H9 (cell line): Measurements from ENCODE around the gene SAA4. TPM values are rescaled to one million over a fixed set of nuclear protein-coding genes. Genes with fewer than 3 reads are reported as not detected.

Experiments
- DNase-seq: peaks from one replicate; pipeline ENCODE4 v3.0.0-alpha.2; 2017
- H2AFZ ChIP-seq: one replicate; pipeline ENCODE4 v1.6.1; 2013; ENCODE audit warnings: mild to moderate bottlenecking, low read length, control low read depth, moderate library complexity
- H2AK5ac ChIP-seq: 2 replicates; pipeline ENCODE4 v1.6.1; 2013; ENCODE audit warnings: low read length, control low read depth, mixed read lengths; ENCODE audit not compliant: insufficient read length
- H2BK120ac ChIP-seq: one replicate; pipeline ENCODE4 v1.6.1; 2013; ENCODE audit warnings: low read depth, mild to moderate bottlenecking, low read length, control low read depth, inconsistent platforms; ENCODE audit not compliant: poor library complexity, severe bottlenecking
- H2BK12ac ChIP-seq: 2 replicates; pipeline ENCODE4 v1.6.1; 2013; ENCODE audit warnings: low read length, control low read depth, mixed read lengths, low read depth; ENCODE audit not compliant: insufficient read length
- H2BK15ac ChIP-seq: 2 replicates; pipeline ENCODE4 v1.6.1; 2013; ENCODE audit warnings: low read depth, low read length, control low read depth
- H2BK20ac ChIP-seq: one replicate; pipeline ENCODE4 v1.6.1; 2013; ENCODE audit warnings: low read depth, mild to moderate bottlenecking, low read length, control low read depth, inconsistent platforms; ENCODE audit not compliant: poor library complexity, severe bottlenecking
- H2BK5ac ChIP-seq: 2 replicates; pipeline ENCODE4 v1.6.1; 2013; ENCODE audit warnings: low read length, control low read depth, mixed read lengths; ENCODE audit not compliant: insufficient read length
- H3K14ac ChIP-seq: 2 replicates; pipeline ENCODE4 v1.6.1; 2013; ENCODE audit warnings: low read length, control low read depth; ENCODE audit not compliant: insufficient read depth
- H3K18ac ChIP-seq: 2 replicates; pipeline ENCODE4 v1.6.1; 2013; ENCODE audit warnings: low read depth, mild to moderate bottlenecking, mixed read lengths, low read length, control low read depth; ENCODE audit not compliant: insufficient read length
- H3K23ac ChIP-seq: 2 replicates; pipeline ENCODE4 v1.6.1; 2013; ENCODE audit warnings: low read length, control low read depth, mixed read lengths, low read depth; ENCODE audit not compliant: insufficient read length
- H3K23me2 ChIP-seq: 2 replicates; pipeline ENCODE4 v1.6.1; 2013; ENCODE audit warnings: low read depth, mild to moderate bottlenecking, mixed read lengths, low read length, control low read depth; ENCODE audit not compliant: insufficient read length, poor library complexity, severe bottlenecking
- H3K27ac ChIP-seq: 2 replicates; pipeline ENCODE4 v1.5.1; 2013; ENCODE audit warnings: low read length, control low read depth, mixed read lengths, low read depth; ENCODE audit not compliant: insufficient read length
- H3K27me3 ChIP-seq: 2 replicates; pipeline ENCODE4 v1.6.1; 2013; ENCODE audit warnings: low read length, control low read depth, inconsistent platforms; ENCODE audit not compliant: insufficient read depth
- H3K4ac ChIP-seq: 2 replicates; pipeline ENCODE4 v1.6.1; 2013; ENCODE audit warnings: low read depth, mild to moderate bottlenecking, control low read depth, inconsistent platforms, low read length, moderate library complexity
- H3K4me1 ChIP-seq: 2 replicates; pipeline ENCODE4 v1.6.1; 2013; ENCODE audit warnings: low read length, control low read depth, inconsistent platforms; ENCODE audit not compliant: insufficient read depth
- H3K4me2 ChIP-seq: 2 replicates; pipeline ENCODE4 v1.6.1; 2013; ENCODE audit warnings: low read length, control low read depth, mixed read lengths; ENCODE audit not compliant: insufficient read length, insufficient read depth
- H3K56ac ChIP-seq: 2 replicates; pipeline ENCODE4 v1.6.1; 2013; ENCODE audit warnings: low read depth, mild to moderate bottlenecking, mixed read lengths, low read length, control low read depth; ENCODE audit not compliant: insufficient read length
- H3K79me1 ChIP-seq: 2 replicates; pipeline ENCODE4 v1.6.1; 2013; ENCODE audit warnings: low read depth, mild to moderate bottlenecking, moderate library complexity, low read length, control low read depth, inconsistent platforms; ENCODE audit not compliant: insufficient read depth, poor library complexity, severe bottlenecking
- H3K79me2 ChIP-seq: 2 replicates; pipeline ENCODE4 v1.6.1; 2013; ENCODE audit warnings: low read length, control low read depth, inconsistent platforms; ENCODE audit not compliant: insufficient read depth
- H3K9ac ChIP-seq: 2 replicates; pipeline ENCODE4 v1.6.1; 2013; ENCODE audit warnings: low read length, control low read depth, mixed read lengths; ENCODE audit not compliant: insufficient read length; ENCODE audit errors: extremely low read depth
- H3K9me3 ChIP-seq: one replicate; pipeline ENCODE4 v1.6.1; 2013; ENCODE audit warnings: low read depth, low read length, inconsistent platforms; ENCODE audit not compliant: control insufficient read depth
- H3T11ph ChIP-seq: one replicate; pipeline ENCODE4 v1.6.1; 2013; ENCODE audit warnings: mild to moderate bottlenecking, low read length, control low read depth, inconsistent platforms
- H4K20me1 ChIP-seq: one replicate; pipeline ENCODE4 v1.6.1; 2013; ENCODE audit not compliant: control insufficient read depth, insufficient read length, insufficient read depth
- H4K5ac ChIP-seq: 2 replicates; pipeline ENCODE4 v1.6.1; 2013; ENCODE audit warnings: low read depth, mild to moderate bottlenecking, mixed read lengths, low read length, control low read depth; ENCODE audit not compliant: insufficient read length
- H4K8ac ChIP-seq: replicated peaks from 2 replicates; pipeline ENCODE4 v1.6.1; 2013; ENCODE audit warnings: low read length, control low read depth, mixed read lengths, low read depth; ENCODE audit not compliant: insufficient read length
- H4K91ac ChIP-seq: 2 replicates; pipeline ENCODE4 v1.6.1; 2013; ENCODE audit warnings: low read depth, mild to moderate bottlenecking, moderate library complexity, mixed read lengths, low read length, control low read depth; ENCODE audit not compliant: insufficient read length
- H3K27ac Mint-ChIP-seq, 3 experiments: 2 replicates in 2 of 3; 3 replicates in 1 of 3; pipeline ENCODE4 v1.8.0; 2020 to 2021; ENCODE audit warnings: mixed read lengths in 3 of 3, mild to moderate bottlenecking in 1 of 3, moderate library complexity in 1 of 3
- H3K27me3 Mint-ChIP-seq: 2 replicates; pipeline ENCODE4 v1.8.0; 2021; ENCODE audit warnings: low read depth, mild to moderate bottlenecking, moderate library complexity, mixed read lengths
- H3K36me3 Mint-ChIP-seq, 3 experiments: 2 replicates in 2 of 3; 3 replicates in 1 of 3; pipeline ENCODE4 v1.8.0; 2020 to 2021; ENCODE audit warnings: low read depth in 3 of 3, mixed read lengths in 3 of 3; ENCODE audit not compliant: insufficient read depth in 1 of 3
- H3K4me1 Mint-ChIP-seq, 2 experiments: 2 replicates each; pipeline ENCODE4 v1.8.0; 2020; ENCODE audit warnings: mixed read lengths in 2 of 2
- H3K4me3 Mint-ChIP-seq, 2 experiments: 2 replicates in 1 of 2; 3 replicates in 1 of 2; pipeline ENCODE4 v1.8.0; 2020 to 2021; ENCODE audit warnings: mild to moderate bottlenecking in 2 of 2, mixed read lengths in 2 of 2, moderate library complexity in 1 of 2
- H3K9me3 Mint-ChIP-seq, 2 experiments: 2 replicates in 1 of 2; 3 replicates in 1 of 2; pipeline ENCODE4 v1.8.0; 2020; ENCODE audit warnings: mild to moderate bottlenecking in 2 of 2, mixed read lengths in 2 of 2, moderate library complexity in 1 of 2
- total RNA-seq: library from RNA; stranded (reverse); gene quantifications from 2 replicates; pipeline ENCODE4 v1.2.1, GENCODE V29; 2021
- TF ChIP-seq, protein P1 (sequence below): fragments of 200-600 bp; sonication (generic); conservative IDR thresholded peaks from 3 replicates; pipeline ENCODE4 v1.8.0; 2021; ENCODE audit warnings: antibody characterized with exemption, mild to moderate bottlenecking

Gene SAA4
- total RNA-seq, 1 experiment from 2014 or later: not detected

DNA sequence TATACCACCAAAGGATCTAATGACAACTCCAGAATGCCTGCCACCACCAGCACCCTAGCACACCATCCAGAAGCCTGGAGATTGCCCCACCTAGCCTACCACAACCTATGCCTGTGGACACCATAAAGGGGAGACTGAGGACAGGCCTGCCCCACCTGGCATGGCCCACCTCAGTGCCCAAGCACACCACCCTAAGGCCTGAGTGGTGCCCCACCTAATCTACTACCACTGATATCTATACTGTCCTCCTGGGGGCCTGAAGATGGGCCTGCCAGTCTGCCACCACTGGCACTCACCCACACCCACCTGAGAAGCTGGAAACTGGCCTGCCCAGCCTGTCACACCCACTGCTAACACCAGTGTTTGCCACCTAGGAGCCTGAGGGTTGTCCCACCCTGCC lies 31.8 kb downstream of the SAA4 start:
- no peaks in the 10 kb centered on the region for H3K79me2 ChIP-seq
- no peak overlapping the region for H3K18ac ChIP-seq
- TF ChIP-seq, protein P1, sequence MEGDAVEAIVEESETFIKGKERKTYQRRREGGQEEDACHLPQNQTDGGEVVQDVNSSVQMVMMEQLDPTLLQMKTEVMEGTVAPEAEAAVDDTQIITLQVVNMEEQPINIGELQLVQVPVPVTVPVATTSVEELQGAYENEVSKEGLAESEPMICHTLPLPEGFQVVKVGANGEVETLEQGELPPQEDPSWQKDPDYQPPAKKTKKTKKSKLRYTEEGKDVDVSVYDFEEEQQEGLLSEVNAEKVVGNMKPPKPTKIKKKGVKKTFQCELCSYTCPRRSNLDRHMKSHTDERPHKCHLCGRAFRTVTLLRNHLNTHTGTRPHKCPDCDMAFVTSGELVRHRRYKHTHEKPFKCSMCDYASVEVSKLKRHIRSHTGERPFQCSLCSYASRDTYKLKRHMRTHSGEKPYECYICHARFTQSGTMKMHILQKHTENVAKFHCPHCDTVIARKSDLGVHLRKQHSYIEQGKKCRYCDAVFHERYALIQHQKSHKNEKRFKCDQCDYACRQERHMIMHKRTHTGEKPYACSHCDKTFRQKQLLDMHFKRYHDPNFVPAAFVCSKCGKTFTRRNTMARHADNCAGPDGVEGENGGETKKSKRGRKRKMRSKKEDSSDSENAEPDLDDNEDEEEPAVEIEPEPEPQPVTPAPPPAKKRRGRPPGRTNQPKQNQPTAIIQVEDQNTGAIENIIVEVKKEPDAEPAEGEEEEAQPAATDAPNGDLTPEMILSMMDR: no peak
- H3K27ac Mint-ChIP-seq: peak overlapping the region in 1 of 3 experiments; percentile 25; a peak in 1 of 7 replicates
- peaks cover 0 to 4% of the 10 kb centered on the region in 2 experiments; a peak in 2 of 5 replicates for H3K9me3 Mint-ChIP-seq
- H3K27me3 Mint-ChIP-seq: peaks cover 5% of the 10 kb centered on the region
- no peaks in the 10 kb centered on the region for H3K23me2 ChIP-seq
- H4K8ac ChIP-seq: no peak overlapping the region
- no peak overlapping the region for H2AK5ac ChIP-seq
- no peaks in the 10 kb centered on the region for H3K79me1 ChIP-seq
- no peak overlapping the region for H2BK12ac ChIP-seq
- H2AFZ ChIP-seq: no peak overlapping the region
- no peak overlapping the region for H3K27ac ChIP-seq
- no peak overlapping the region for H3K9ac ChIP-seq
- no peak overlapping the region for H3K14ac ChIP-seq
- H3K4me2 ChIP-seq: no peak overlapping the region
- H4K91ac ChIP-seq: no peak overlapping the region
- H3T11ph ChIP-seq: no peak overlapping the region
- H4K20me1 ChIP-seq: no peaks in the 10 kb centered on the region
- no peak overlapping the region for H3K56ac ChIP-seq
- H3K4me1 Mint-ChIP-seq: peaks cover 0 to 3% of the 10 kb centered on the region in 2 experiments; a peak in 2 of 4 replicates
- no peak overlapping the region for H3K4ac ChIP-seq
- H2BK120ac ChIP-seq: no peak overlapping the region
- no peak overlapping the region for H2BK15ac ChIP-seq
- no peak for DNase-seq
- H3K23ac ChIP-seq: no peak overlapping the region
- H3K4me3 Mint-ChIP-seq: no peak overlapping the region
- no peaks in the 10 kb centered on the region for H3K9me3 ChIP-seq
- no peak overlapping the region for H2BK20ac ChIP-seq
- H2BK5ac ChIP-seq: no peak overlapping the region
- H3K36me3 Mint-ChIP-seq: no peaks in the 10 kb centered on the region
- no peaks in the 10 kb centered on the region for H3K27me3 ChIP-seq
- no peaks in the 10 kb centered on the region for H3K4me1 ChIP-seq
- H4K5ac ChIP-seq: no peak overlapping the region
